Hindlimb muscle (tissue), 1 donor: ENCODE measurements around the gene GZF1. TPM values are rescaled to one million over a fixed set of nuclear protein-coding genes. Genes with fewer than 3 reads are reported as not detected.
"Not testable (repeated sequence)": the region's sequence is repeated elsewhere in the genome, so short reads cannot be mapped to it uniquely, and the experiment has no call there.

Source experiments
- DNase-seq: peaks from one replicate; pipeline ENCODE4 v3.0.0-alpha.2; 2013
- polyA plus RNA-seq: library from polyadenylated mRNA; unstranded; fragments of 120-200 nt; gene quantifications from one replicate; pipeline ENCODE4 v1.2.1, GENCODE V29; 2013; ENCODE audit not compliant: insufficient read length

GZF1 gene
- polyA plus RNA-seq, 1 donor: 10.8 TPM

DNA sequence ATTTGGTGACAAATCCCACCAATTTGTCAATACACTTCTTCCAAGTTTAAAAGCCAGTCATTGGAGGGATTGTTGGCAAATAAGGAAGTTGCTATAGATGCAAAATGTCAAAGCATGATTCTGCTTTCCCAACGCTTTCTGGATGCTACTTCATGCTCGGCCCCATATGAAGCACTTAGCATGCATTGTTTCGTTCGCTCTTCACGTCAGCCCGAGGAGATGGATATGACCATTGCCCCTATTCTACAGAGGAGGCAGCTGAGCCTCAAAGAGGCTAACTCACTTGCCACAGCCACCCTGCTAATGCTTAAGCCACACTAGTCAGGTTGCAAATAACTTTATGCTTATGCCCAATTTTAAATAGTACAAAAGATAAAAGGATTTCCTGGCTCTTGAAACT, 14.2 kb upstream of the GZF1 start:
- DNase-seq: no peak

DNA sequence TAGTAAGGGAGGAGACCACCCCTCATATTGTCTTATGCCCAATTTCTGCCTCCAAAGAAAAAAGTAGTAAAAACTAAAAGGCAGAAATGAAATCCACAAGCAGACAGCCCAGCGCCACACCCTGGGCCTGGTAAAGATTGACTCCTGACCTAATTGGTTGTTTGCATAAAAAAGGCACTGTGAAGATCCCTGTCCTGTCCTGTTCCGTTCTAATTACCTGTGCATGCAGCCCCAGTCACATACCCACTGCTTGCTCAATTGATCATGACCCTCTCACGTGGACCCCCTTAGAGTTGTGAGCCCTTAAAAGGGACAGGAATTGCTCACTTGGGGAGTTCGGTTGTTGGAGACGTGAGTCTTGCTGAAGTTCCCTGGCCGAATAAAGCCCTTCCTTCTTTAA, 13.5 kb upstream of the GZF1 start:
- DNase-seq: not testable (repeated sequence)

DNA sequence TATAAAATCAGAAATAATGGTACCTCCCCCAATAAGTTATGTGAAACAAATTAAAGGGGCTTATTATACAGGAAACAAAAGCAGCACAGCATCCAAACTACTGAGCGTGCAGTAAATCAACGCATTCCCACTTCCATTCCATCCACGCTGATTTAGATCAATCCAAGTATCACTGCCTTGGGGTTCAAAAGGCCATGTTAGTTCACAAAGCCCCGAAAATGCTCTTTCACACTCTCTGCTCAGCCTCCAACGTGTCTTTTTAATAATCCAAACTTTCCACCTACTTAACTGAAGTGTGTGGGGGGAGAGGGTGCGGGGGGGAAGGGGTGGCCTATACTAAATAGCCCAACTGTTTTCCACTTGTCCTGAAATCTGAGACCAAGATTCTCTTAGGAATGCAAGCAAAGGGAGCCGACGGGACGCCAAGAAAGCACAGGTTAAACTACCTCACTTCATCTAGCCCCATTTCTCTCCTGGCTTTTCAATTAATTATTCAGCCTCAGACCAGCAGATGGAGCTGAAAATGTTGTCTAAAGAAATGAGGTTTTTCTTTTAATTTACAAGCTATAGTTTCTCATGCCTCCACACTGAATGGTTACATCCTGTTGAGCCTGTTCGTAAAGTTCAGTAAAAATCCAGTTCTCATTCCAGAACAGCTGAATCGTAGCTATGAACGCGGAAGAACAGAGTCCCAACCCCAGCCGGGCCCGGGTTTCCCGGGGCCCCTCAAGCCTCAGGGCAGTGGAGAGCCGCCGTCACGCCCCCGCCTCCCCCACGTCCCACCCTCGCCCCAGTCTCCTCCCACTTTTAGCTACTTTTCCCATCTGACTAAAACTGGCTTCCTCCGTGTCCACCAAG, 12.4 kb upstream of the GZF1 start:
- no peak for DNase-seq

DNA sequence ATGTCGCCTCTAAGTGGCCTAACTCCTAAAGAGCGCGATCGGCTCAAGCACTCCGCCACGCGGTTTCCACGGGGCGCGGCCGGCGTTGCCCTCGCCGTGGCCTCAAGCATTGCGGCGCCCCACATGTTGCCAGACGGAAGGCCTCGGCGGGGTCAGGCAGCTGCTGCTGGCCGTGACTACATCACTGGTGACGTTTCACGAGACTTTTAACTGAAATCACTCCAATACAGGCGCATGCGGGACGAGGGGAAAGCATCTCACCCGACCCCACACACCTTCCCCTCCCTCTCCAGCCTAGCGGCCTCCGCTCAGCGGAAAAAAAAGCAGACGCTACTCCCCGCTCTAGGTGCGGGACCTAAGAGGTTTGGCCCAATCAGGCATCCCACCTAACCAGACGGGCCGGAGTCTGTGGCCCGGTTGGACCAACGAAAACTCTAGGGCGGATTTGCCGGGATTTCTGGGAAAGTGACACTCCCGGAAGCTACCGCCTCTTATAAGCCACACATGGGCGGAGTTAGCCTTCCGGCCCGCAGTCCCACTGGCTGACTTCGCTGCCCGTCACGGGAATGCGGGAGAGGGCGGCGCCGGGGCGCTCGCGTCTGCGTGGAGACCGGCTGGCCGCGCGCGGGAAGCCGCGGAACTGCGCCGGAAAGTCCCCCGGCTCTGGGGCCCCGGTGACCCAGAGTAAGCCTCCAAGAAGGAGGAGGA, 11.6 kb upstream of the GZF1 start, which contains the start of gene NXT1:
TSS of gene NXT1 (plus strand) at position 596 of the 708 bp plus-strand sequence. CDS start 3,251 bp downstream, outside the sequence.
- DNase-seq: peak; percentile 98

DNA sequence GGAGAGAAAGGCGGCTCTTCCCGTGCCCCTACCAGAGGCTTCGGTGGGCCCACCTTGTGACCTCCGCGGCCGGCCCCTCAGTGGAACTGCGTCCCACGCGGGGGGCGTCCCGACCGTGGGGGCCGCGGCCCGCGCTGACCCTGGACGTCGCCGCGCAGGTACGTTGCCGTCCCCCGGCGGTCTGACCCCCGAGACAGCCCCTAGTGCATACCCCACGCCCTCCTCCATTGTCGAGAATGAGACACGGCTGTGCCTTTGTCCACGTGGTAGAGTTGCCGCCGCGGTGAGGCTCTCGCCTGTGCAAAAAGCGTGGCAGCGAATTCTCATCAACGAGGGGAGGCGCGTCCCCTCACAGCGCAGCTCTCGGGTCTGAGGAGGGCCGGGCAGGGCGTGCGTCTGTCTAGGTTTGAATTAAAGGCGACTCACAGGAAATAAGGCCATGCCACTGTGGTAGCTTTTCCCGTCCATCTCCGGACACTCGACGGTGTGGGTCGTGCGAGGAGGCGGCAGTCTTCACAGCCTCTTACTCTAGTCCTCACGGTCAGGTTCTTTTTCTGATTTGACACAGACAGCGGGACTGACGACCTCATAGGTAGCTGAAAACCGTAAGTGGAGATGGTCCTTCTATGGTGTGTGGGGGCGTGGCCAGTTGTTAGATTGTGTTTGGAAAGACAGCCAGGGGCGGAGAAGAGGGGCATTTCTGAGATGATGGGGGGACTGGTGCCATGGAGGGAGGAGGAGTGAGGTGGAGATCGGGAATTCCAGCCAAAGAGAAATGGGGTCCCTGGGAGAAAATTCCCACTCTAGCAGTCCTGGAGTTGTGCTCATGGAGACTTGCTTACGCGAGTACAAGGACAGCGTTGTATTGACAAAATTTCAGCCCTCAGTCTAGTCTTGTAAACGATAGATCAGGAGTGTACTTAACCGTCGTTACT, 10.8 kb upstream of the GZF1 start:
- DNase-seq: peak; percentile 57

DNA sequence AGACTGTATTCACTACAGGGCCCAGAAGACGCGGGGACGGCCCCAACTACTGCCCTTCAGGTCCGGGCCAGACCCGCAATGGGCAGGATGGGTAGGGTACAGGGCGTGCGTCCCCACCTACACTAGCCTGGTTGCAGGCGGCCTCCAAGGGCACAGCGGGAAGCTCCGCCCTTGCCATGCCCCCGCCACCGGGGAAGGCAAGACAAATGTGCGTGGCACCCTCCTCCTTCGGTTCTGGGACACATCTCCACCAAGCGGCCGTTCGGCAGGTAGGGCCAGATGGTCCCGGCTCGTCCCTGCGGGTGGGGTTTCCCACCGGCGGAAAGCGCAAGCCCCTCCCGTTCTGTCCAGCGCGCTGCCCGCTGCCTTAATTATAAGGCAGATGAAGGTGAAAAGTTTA, 5.8 kb upstream of the GZF1 start:
- DNase-seq: no peak

DNA sequence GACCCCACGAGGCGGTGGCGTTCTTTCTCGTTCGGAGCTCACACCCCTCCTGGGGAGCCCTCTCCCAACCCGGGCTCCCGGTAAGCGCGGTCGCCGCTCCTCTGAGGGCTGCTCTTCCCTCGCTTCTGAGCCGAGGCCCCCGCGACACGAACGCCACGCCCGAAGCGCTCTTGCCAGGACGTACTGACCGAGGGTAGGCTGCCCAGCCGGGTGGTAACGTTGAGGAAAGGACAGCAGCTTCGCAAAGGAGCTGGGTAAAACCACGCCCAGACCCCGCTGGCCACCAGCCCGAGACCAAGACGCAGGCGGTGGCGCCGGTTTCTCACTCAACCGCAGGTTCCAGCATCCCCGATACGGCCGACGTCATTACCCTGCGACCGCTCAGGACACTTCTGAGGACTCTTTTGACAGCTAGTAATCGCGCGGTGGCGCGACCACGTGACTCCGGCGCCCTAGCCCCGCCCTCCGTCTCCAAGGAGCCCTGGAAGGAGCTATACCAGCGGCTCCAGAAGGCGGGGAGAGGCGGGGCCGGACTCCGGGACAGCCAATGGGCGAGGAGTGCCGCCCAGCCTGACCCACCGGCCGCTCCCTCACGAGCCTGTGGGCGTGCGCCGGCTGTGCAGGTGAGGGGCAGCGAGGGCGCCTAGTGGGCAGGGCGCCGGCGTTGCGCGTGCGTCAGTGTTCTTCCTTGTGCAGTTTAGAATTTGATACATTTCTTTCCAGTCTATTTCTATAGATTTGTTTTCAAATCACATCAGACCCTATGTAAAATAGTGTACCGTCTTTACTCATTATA, 4.0 kb upstream of the GZF1 start:
- peak; percentile 99 for DNase-seq

DNA sequence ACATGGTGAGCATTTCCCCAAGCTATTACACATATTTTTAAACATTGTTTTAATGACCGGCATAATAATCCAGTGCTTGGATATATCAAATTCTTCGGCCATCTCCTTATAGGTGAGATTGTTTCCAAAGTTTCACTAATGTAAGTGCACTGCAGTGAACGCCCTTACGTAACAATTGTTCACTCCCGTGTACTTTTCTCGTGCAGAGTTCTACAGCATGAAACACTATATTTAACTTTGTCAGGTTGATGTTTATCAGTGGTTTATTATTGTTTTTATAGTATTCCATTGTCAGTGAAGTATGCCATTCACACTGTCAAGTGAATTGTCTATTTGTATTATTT, 3.4 kb upstream of the GZF1 start:
- DNase-seq: no peak

DNA sequence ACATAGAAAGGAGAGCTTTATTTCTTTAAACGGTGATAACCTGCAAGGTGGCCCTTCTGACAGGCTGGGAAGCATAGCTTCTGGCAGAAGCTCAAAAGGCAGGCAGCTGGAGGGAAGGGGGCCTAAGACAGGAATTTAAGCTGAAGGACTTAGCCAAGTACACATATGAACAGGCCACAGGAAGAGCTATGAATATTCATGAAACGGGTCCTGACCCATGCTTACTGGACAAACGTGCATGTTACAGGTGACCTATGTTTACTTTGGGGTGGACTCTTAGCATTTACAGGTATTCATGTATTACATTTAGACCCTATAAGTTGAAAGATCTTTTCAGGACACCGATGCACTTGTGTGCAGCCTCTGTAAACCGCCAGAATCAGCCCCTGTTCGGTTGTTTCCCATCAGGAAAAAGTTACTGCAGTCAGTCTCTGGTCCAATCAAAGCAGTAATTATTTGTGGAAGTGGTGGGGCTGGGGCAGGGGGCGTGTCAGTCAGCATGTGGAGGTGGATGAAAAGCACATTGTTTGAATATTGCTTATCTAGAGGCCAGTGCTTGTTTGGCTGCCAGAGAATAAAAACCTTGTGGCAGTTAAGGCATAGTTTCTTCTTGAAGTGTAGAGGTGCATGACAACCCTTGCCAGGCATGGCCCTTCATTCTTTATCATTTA, 2.9 kb upstream of the GZF1 start:
- DNase-seq: no peak

DNA sequence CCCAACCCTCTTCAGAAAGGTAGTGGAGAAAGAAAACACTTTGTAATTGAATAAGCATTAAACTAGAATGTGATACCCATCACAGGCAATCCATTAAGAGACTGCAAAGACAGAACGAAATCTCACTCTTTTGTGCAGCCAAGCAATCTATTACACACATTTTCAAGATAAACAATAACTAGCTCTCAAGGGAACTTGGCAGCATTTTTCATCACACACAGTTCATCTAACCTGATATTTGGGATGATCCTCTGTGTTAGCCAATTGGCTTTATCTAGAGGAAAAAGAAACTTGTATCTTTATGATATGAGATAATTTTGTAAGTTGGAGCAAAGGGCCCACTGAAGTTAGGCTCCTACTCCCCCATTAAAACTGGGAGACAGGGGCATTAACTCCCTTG, 1.5 kb upstream of the GZF1 start:
- DNase-seq: no peak

DNA sequence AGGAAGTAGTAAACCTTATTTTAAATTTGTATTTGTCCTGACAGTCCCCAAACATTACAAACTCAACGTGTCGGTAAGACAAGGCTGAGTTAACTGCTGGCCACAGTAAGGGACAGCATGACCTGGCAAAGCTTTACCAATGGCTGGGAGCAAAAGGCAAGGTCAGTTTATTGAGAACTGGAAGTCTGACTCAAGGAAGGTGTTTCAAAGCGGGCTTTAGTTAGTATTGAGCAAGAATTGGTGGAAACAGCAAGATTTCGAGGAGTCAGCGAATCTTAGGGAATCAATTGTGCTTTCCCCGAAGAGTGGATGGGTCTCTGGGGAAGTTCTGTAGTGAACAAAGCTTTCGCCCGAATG, 885 bp upstream of the GZF1 start:
- peak; percentile 16 for DNase-seq

DNA sequence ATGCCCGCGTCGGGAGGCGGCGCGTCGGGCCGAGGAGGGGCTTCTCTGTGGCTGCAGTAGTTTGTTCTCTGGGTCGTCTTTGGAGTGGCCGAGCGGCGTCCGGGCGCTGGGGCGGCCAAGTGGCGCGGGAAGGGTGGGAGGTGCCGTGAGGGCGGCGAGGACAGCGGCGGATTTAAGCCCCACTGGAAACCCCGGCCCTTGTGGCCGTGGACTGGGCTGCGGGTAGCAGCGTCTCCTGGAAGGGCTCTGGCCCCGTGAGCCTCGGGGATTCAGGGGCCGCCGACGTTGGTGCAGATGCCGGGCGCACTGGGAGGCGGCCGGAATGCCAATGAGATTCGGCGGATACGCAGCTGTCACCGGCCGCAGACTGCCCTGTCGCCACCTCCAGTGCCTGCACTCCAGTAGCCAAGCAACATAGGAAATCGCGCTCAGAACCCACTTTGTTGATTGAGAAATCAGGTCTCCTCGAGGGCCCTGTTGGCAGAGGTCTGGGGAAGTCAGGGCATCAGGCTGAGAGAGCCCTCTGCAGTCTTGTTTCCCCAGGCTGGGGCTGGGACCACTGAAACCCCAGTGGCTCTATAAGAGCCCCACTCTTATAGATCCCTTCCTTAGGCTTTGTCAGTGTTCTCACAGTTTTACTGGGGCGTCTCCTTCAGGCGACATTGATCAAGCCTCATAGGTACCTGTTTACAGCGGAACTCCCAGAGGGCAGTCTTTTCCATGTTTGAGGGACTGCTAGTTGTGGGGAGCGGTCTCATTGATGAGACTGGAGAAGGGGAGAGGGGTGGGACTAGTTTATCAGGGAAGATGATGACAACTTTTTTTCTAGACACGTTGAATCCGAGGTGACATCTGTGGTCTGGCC, 642 bp downstream of the GZF1 start:
- DNase-seq: no peak

DNA sequence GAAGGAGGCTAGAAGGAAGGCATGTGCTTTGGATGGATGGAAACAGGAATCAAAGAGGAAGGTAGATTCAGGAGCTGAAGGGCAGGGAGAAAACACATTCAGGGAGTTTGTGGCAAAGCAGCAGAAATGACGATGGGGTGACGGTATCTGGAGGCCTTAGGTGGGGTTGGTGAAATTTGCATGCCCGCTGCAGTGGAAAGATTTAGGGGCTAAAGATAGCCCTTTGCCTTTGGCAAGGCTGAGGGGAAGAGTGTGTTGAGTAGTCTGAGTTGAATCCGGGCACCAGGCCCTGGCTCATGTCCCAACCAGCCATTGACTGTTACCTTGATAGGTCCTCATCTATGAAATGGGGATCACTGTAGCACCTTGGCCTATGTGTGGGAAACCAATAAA, 1.3 kb downstream of the GZF1 start:
- no peak for DNase-seq

DNA sequence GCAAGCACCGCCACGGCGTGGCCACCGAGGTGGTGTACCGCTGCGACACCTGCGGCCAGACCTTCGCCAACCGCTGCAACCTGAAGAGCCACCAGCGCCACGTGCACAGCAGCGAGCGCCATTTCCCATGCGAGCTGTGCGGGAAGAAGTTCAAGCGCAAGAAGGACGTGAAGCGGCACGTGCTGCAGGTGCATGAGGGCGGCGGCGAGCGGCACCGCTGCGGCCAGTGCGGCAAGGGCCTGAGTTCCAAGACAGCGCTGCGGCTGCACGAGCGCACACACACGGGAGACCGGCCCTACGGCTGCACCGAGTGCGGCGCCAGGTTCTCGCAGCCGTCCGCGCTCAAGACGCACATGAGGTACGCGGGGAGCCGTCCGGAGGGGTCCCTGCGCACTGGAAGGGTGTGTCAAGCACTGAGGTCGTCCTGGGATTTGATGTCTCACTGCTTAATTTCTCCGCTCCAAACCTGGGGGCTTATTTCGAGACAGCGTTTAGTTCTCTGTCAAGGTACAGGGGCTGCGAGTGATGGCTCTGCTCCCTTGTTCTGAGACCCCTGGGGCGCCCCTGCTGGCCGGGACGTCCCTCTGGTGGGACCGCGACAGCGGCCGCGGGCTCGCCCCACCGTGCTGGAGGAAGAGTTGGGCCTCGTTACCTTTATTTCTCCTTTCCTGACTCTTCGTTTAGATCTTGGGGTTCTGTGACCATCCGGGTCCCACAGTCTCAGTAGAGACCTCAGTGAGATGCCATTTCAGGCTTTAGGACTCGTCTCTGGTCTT, 3.6 kb downstream of the GZF1 start:
- no peak for DNase-seq

DNA sequence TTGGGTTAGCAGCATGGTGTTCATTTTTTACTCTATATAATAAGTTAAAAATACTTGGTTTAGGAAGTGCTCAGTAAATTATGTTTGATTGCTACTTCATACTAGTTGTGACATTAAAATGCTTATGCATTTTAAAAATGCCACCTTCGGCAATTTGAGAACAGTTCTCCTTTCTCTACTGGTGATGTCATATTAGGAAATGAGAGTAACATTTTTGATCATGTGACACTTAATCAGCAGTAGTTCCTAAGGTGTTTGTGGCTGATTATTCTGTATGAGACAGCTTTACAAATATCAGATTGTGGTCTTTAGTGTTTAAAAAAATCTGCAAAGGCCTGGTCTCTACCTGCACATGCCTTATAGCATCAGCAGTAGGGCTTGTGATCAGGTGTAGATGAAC, 4.4 kb downstream of the GZF1 start:
- DNase-seq: no peak

DNA sequence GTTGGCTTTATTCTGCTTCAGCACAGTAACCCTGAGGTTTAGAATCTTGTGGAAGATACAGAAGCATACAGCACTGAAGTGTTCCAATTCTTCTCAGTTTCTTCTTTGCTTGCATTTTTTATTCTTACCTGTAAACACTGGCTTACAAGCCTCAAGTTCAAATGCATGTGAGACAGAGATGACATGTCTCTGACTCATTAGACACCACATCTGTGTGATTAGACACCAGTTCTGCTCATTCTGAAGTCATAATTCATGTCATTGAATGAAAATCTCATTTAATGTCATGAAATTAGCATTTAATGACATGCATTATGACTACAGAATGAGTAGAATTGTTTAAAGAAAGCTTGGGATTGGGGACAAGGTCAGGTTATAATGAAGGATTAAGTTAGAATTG, 5.8 kb downstream of the GZF1 start:
- DNase-seq: no peak

DNA sequence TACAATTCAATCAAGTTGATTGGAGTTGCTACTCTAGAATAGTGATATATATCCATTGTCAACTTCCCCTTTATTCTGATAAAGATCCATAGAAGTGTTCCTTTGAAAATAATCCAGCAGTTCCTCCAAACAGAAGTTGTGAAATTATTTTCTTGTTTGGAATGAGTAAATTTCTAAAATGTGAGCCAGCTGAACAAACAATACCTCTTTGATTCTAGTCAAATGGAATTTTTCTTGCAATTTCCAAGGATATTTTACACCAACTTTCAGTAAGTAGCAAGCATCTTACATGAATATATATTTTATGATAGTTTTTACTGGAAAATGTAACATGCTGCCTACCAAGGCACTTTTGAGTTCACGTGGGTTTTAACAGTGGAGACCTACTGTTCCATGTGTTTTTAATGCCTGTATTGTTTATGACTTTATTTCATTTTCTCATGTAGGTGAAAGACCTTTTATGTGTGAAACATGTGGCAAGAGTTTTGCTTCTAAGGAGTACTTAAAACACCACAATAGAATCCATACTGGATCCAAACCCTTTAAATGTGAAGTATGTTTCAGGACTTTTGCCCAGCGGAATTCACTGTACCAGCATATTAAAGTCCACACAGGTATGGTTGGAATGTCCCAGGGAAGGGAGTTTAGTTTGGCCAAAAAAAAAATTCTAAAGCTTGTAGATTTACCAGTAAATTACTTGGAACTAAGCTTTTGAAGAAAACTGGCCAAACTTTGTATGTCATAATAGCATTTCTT, 6.5 kb downstream of the GZF1 start:
- DNase-seq: no peak

DNA sequence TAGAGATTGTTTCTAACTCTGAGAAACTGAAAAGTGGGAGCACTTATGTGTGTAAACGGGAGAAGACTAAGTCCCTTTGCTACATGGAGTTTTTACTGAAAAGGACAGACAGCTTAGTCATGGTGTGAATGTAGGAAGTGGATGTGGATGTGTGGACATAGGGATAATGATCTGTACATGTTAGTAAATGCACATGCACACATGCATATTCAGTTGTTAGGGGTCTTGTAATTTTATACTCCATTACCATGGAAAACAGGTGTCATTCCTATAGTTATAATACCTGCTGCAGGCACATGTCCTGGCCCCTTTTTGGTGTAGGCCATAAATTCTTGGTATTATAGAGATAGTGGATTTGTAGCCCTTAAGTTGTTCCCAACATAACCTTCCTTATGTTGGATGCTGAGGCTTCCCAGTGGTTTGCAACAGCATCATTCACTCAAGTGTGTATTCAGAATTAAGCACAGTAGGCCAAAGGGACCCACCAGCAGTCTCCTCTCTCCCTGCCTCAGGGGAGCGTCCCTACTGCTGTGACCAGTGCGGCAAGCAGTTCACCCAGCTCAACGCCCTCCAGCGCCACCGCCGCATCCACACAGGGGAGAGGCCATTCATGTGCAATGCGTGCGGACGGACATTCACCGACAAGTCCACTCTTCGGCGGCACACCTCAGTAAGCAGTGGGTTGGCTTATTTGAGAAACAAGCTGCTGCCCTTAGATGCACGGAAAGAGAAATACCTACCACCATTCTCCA, 7.3 kb downstream of the GZF1 start:
- no peak for DNase-seq
